GM23338 (cell line): ENCODE measurements around the gene COL4A2. TPM values are rescaled to one million over a fixed set of nuclear protein-coding genes. Genes with fewer than 3 reads are reported as not detected.

ENCODE experiments used
- ATAC-seq: fragments of 200-7000 bp; cut with Tn5 transposase; 3 replicates; pipeline ENCODE4 v1.9.1; 2020
- DNase-seq: peaks from one replicate; pipeline ENCODE4 v3.0.0-alpha.2; 2015; ENCODE audit warnings: low spot score
- H2AFZ ChIP-seq: fragments of 200-600 bp; sonication (generic); 2 replicates; pipeline ENCODE4 v1.8.0; 2016; ENCODE audit warnings: antibody characterized with exemption, mild to moderate bottlenecking, moderate library complexity
- H3F3A ChIP-seq: fragments of 200-600 bp; sonication (generic); replicated peaks from 2 replicates; pipeline ENCODE4 v1.8.0; 2017; ENCODE audit warnings: antibody characterized with exemption, mixed run types, low read depth
- H3K27ac ChIP-seq: fragments of 200-600 bp; sonication (generic); 2 replicates; pipeline ENCODE4 v1.6.1; 2016; ENCODE audit warnings: low read depth
- H3K27me3 ChIP-seq: fragments of 200-600 bp; sonication (generic); 2 replicates; pipeline ENCODE4 v1.8.0; 2016; ENCODE audit warnings: mild to moderate bottlenecking, mixed run types, moderate library complexity; ENCODE audit not compliant: insufficient read depth
- H3K36me3 ChIP-seq: fragments of 200-600 bp; sonication (generic); 2 replicates; pipeline ENCODE4 v1.8.0; 2016; ENCODE audit warnings: mild to moderate bottlenecking; ENCODE audit not compliant: insufficient read depth
- H3K4me1 ChIP-seq: fragments of 200-600 bp; sonication (generic); 2 replicates; pipeline ENCODE4 v1.8.0; 2016; ENCODE audit warnings: mild to moderate bottlenecking, moderate library complexity; ENCODE audit not compliant: insufficient read depth
- H3K4me2 ChIP-seq: fragments of 200-600 bp; sonication (generic); 2 replicates; pipeline ENCODE4 v1.7.1; 2017; ENCODE audit warnings: mixed run types
- H3K4me3 ChIP-seq: fragments of 200-600 bp; sonication (generic); 2 replicates; pipeline ENCODE4 v1.6.1; 2016; ENCODE audit warnings: mixed run types
- H3K79me2 ChIP-seq: fragments of 200-600 bp; sonication (generic); replicated peaks from 2 replicates; pipeline ENCODE4 v1.8.0; 2017; ENCODE audit warnings: mild to moderate bottlenecking; ENCODE audit not compliant: insufficient read depth
- H3K9me2 ChIP-seq: fragments of 200-600 bp; sonication (generic); 2 replicates; pipeline ENCODE4 v1.8.0; 2017; ENCODE audit not compliant: insufficient read depth
- H4K20me1 ChIP-seq: fragments of 200-600 bp; sonication (generic); replicated peaks from 2 replicates; pipeline ENCODE4 v1.8.0; 2017; ENCODE audit warnings: mild to moderate bottlenecking; ENCODE audit not compliant: insufficient read depth
- H3K27ac Mint-ChIP-seq: 2 replicates; pipeline ENCODE4 v1.8.0; 2020; ENCODE audit warnings: inconsistent platforms, mild to moderate bottlenecking, moderate library complexity, mixed read lengths
- H3K27me3 Mint-ChIP-seq: 3 replicates; pipeline ENCODE4 v1.8.0; 2022; ENCODE audit warnings: low read depth, mild to moderate bottlenecking, moderate library complexity, mixed read lengths, inconsistent platforms; ENCODE audit not compliant: insufficient read depth, poor library complexity
- H3K36me3 Mint-ChIP-seq: 3 replicates; pipeline ENCODE4 v1.8.0; 2021; ENCODE audit warnings: low read depth, mild to moderate bottlenecking, inconsistent platforms, moderate library complexity, mixed read lengths
- H3K4me1 Mint-ChIP-seq: 3 replicates; pipeline ENCODE4 v1.8.0; 2020; ENCODE audit warnings: mild to moderate bottlenecking, inconsistent platforms, mixed read lengths
- H3K4me3 Mint-ChIP-seq: 3 replicates; pipeline ENCODE4 v1.8.0; 2021; ENCODE audit warnings: moderate library complexity, mild to moderate bottlenecking, inconsistent platforms, mixed read lengths
- H3K9me3 Mint-ChIP-seq: 3 replicates; pipeline ENCODE4 v1.8.0; 2020; ENCODE audit warnings: moderate library complexity, mild to moderate bottlenecking, inconsistent platforms, mixed read lengths
- CREB1 ChIP-seq: fragments of 250-450 bp; sonication (Bioruptor Pico); IDR thresholded peaks from 2 replicates; pipeline ENCODE4 v1.5.0; 2020; ENCODE audit warnings: low read depth, mild to moderate bottlenecking, moderate library complexity
- CTCF ChIP-seq, 2 experiments: fragments of 200-600 bp in 1 of 2; sonication (generic) in 1 of 2; conservative IDR thresholded peaks; 2 replicates each; pipeline versions ENCODE4 v1.5.1 to v1.6.1; 2016 to 2017; ENCODE audit warnings: antibody characterized with exemption in 2 of 2, low read depth in 2 of 2, mild to moderate bottlenecking in 2 of 2, moderate library complexity in 1 of 2
- ETS1 ChIP-seq: IDR thresholded peaks from 2 replicates; pipeline ENCODE4 v1.6.1; 2016; ENCODE audit warnings: antibody characterized with exemption
- EZH2 ChIP-seq: fragments of 200-600 bp; sonication (generic); IDR thresholded peaks from one replicate; pipeline ENCODE4 v1.8.0; 2017; ENCODE audit warnings: antibody characterized with exemption, mild to moderate bottlenecking, low read depth; ENCODE audit not compliant: unreplicated experiment
- EZH2phosphoT487 ChIP-seq: fragments of 200-600 bp; sonication (generic); IDR thresholded peaks from one replicate; pipeline ENCODE4 v1.8.1; 2018; ENCODE audit warnings: antibody characterized with exemption; ENCODE audit not compliant: unreplicated experiment
- JUNB ChIP-seq: IDR thresholded peaks from one replicate; pipeline ENCODE4 v1.6.1; 2016; ENCODE audit warnings: antibody characterized with exemption; ENCODE audit not compliant: unreplicated experiment
- NANOG ChIP-seq: IDR thresholded peaks from 2 replicates; pipeline ENCODE4 v1.6.1; 2016; ENCODE audit warnings: antibody characterized with exemption, borderline replicate concordance
- POLR2AphosphoS5 ChIP-seq: IDR thresholded peaks from 2 replicates; pipeline ENCODE4 v1.6.1; 2016; ENCODE audit warnings: antibody characterized with exemption, low read depth
- STAT1 ChIP-seq: IDR thresholded peaks from one replicate; pipeline ENCODE4 v1.6.1; 2016; ENCODE audit warnings: antibody characterized with exemption; ENCODE audit not compliant: unreplicated experiment
- ZNF114 ChIP-seq: fragments of 250-450 bp; sonication (Bioruptor Pico); IDR thresholded peaks from 2 replicates; pipeline ENCODE4 v1.5.0; 2020; ENCODE audit warnings: mild to moderate bottlenecking, moderate library complexity
- ZNF331 ChIP-seq: fragments of 250-450 bp; sonication (Bioruptor Pico); IDR thresholded peaks from 2 replicates; pipeline ENCODE4 v1.5.0; 2020; ENCODE audit warnings: low read depth, mild to moderate bottlenecking, moderate library complexity
- polyA plus RNA-seq: library from polyadenylated mRNA; unstranded; fragments of >200 nt; fragmentation: Nextera tagmentation; extraction: Ambion mirVana; gene quantifications from 2 replicates; pipeline ENCODE4 v1.2.1, GENCODE V29; 2016
- total RNA-seq: library from RNA; depleted of rRNA; stranded (reverse); fragments of >200 nt; shearing (Covaris generic); gene quantifications from 2 replicates; pipeline ENCODE4 v1.2.3, GENCODE V29; 2014
- TF ChIP-seq, protein P1 (sequence below): fragments of 250-450 bp; sonication (Bioruptor Pico); IDR thresholded peaks from 2 replicates; pipeline ENCODE4 v1.5.0; 2020; ENCODE audit warnings: mild to moderate bottlenecking, moderate library complexity
- TF ChIP-seq, protein P2 (sequence below): IDR thresholded peaks from one replicate; pipeline ENCODE4 v1.6.1; 2018; ENCODE audit warnings: antibody characterized with exemption; ENCODE audit not compliant: unreplicated experiment

COL4A2 gene
- total and polyA plus RNA-seq, 2 experiments from 2014 or later, result 37.4 to 131 TPM

- Mint-ChIP-seq H3K27me3 (peaks cover 3% of the 10 kb centered on the region), H3K4me3 (no peak overlapping the region), H3K4me1 (peaks cover 25% of the 10 kb centered on the region), H3K36me3 (no peaks in the 10 kb centered on the region; the same call in 2 of the 3 replicates), H3K27ac (peak overlapping the region; percentile 51; the same call in 1 of the 2 replicates), H3K9me3 (no peaks in the 10 kb centered on the region)
- Histone ChIP-seq H3K27ac (no peak overlapping the region), H2AFZ (no peak overlapping the region), H3K27me3 (no peaks in the 10 kb centered on the region), H3K79me2 (no peaks in the 10 kb centered on the region), H4K20me1 (peaks cover 6% of the 10 kb centered on the region; the same call in 1 of the 2 replicates), H3K9me2 (no peaks in the 10 kb centered on the region), H3K4me2 (no peak overlapping the region), H3K4me3 (no peak overlapping the region), H3K36me3 (no peaks in the 10 kb centered on the region), H3K4me1 (no peaks in the 10 kb centered on the region; the same call in 1 of the 2 replicates), H3F3A (no peaks in the 10 kb centered on the region)
- TF ChIP-seq NANOG (no peak), CREB1 (CRISPR knock-in tag) (no peak), STAT1 (no peak), CTCF (conservative IDR thresholded peaks at IDR 0.05; ENCODE audit: low read depth in 2 of 2) (no peak), ETS1 (no peak), ZNF114 (no peak), EZH2 (no peak), EZH2phosphoT487 (no peak), JUNB (no peak), POLR2AphosphoS5 (no peak), ZNF331 (no peak)
- TF ChIP-seq, protein P1, sequence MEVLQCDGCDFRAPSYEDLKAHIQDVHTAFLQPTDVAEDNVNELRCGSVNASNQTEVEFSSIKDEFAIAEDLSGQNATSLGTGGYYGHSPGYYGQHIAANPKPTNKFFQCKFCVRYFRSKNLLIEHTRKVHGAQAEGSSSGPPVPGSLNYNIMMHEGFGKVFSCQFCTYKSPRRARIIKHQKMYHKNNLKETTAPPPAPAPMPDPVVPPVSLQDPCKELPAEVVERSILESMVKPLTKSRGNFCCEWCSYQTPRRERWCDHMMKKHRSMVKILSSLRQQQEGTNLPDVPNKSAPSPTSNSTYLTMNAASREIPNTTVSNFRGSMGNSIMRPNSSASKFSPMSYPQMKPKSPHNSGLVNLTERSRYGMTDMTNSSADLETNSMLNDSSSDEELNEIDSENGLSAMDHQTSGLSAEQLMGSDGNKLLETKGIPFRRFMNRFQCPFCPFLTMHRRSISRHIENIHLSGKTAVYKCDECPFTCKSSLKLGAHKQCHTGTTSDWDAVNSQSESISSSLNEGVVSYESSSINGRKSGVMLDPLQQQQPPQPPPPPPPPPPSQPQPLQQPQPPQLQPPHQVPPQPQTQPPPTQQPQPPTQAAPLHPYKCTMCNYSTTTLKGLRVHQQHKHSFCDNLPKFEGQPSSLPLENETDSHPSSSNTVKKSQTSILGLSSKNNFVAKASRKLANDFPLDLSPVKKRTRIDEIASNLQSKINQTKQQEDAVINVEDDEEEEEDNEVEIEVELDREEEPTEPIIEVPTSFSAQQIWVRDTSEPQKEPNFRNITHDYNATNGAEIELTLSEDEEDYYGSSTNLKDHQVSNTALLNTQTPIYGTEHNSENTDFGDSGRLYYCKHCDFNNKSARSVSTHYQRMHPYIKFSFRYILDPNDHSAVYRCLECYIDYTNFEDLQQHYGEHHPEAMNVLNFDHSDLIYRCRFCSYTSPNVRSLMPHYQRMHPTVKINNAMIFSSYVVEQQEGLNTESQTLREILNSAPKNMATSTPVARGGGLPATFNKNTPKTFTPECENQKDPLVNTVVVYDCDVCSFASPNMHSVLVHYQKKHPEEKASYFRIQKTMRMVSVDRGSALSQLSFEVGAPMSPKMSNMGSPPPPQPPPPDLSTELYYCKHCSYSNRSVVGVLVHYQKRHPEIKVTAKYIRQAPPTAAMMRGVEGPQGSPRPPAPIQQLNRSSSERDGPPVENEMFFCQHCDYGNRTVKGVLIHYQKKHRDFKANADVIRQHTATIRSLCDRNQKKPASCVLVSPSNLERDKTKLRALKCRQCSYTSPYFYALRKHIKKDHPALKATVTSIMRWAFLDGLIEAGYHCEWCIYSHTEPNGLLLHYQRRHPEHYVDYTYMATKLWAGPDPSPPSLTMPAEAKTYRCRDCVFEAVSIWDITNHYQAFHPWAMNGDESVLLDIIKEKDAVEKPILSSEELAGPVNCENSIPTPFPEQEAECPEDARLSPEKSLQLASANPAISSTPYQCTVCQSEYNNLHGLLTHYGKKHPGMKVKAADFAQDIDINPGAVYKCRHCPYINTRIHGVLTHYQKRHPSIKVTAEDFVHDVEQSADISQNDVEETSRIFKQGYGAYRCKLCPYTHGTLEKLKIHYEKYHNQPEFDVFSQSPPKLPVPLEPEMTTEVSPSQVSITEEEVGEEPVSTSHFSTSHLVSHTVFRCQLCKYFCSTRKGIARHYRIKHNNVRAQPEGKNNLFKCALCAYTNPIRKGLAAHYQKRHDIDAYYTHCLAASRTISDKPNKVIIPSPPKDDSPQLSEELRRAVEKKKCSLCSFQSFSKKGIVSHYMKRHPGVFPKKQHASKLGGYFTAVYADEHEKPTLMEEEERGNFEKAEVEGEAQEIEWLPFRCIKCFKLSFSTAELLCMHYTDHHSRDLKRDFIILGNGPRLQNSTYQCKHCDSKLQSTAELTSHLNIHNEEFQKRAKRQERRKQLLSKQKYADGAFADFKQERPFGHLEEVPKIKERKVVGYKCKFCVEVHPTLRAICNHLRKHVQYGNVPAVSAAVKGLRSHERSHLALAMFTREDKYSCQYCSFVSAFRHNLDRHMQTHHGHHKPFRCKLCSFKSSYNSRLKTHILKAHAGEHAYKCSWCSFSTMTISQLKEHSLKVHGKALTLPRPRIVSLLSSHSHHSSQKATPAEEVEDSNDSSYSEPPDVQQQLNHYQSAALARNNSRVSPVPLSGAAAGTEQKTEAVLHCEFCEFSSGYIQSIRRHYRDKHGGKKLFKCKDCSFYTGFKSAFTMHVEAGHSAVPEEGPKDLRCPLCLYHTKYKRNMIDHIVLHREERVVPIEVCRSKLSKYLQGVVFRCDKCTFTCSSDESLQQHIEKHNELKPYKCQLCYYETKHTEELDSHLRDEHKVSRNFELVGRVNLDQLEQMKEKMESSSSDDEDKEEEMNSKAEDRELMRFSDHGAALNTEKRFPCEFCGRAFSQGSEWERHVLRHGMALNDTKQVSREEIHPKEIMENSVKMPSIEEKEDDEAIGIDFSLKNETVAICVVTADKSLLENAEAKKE (CRISPR knock-in tag), result no peak
- TF ChIP-seq, protein P2, sequence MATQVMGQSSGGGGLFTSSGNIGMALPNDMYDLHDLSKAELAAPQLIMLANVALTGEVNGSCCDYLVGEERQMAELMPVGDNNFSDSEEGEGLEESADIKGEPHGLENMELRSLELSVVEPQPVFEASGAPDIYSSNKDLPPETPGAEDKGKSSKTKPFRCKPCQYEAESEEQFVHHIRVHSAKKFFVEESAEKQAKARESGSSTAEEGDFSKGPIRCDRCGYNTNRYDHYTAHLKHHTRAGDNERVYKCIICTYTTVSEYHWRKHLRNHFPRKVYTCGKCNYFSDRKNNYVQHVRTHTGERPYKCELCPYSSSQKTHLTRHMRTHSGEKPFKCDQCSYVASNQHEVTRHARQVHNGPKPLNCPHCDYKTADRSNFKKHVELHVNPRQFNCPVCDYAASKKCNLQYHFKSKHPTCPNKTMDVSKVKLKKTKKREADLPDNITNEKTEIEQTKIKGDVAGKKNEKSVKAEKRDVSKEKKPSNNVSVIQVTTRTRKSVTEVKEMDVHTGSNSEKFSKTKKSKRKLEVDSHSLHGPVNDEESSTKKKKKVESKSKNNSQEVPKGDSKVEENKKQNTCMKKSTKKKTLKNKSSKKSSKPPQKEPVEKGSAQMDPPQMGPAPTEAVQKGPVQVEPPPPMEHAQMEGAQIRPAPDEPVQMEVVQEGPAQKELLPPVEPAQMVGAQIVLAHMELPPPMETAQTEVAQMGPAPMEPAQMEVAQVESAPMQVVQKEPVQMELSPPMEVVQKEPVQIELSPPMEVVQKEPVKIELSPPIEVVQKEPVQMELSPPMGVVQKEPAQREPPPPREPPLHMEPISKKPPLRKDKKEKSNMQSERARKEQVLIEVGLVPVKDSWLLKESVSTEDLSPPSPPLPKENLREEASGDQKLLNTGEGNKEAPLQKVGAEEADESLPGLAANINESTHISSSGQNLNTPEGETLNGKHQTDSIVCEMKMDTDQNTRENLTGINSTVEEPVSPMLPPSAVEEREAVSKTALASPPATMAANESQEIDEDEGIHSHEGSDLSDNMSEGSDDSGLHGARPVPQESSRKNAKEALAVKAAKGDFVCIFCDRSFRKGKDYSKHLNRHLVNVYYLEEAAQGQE, result no peak
- ATAC-seq (no peak), DNase-seq (no peak)
Observed at GRCh38 chr13:110414283-110414682, 107.2 kb downstream of the COL4A2 start.
